Testis (tissue), 2 donors: ENCODE results near the gene FRYL.

ENCODE experiments used
- POLR2A ChIP-seq: fragments of 450-650 bp; IDR thresholded peaks from one replicate; pipeline ENCODE4 v1.6.1; 2017; ENCODE audit warnings: antibody characterized with exemption, mild to moderate bottlenecking, moderate library complexity
- TF ChIP-seq, protein P1 (sequence below), 3 experiments: fragments of 450-650 bp in 2 of 3; fragments of 200-600 bp in 1 of 3; sonication (generic) in 1 of 3; IDR thresholded peaks; one replicate each; pipeline ENCODE4 v1.5.1; 2016 to 2019; ENCODE audit warnings: antibody characterized with exemption in 3 of 3, mild to moderate bottlenecking in 2 of 3, moderate library complexity in 1 of 3

DNA sequence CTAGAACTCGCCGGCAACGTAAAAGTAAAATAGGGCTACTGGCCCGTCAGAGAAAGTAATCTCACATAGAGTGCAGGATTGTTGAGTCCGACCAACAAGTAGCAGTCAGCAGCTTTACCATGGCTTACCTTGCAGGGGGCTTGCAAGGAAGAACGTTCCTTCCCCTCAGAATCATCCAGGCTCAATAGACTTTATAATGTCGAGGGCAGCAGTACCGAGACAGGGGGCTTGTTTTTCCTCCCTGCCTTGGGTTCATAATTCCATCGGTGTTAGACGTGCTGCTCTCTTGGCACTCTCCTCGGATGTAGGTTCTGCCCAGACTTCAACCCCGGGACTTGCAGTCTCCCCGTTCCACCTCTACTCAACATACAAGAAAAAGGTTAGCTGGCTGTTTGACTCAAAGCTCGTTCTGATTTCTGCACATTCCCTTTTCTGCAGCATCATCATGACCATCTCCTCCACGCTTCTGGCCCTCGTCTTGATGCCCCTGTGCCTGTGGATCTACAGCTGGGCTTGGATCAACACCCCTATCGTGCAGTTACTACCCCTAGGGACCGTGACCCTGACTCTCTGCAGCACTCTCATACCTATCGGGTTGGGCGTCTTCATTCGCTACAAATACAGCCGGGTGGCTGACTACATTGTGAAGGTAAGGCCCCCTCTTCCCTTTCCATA lies 295.4 kb downstream of the FRYL start:
- TF ChIP-seq, protein P1, sequence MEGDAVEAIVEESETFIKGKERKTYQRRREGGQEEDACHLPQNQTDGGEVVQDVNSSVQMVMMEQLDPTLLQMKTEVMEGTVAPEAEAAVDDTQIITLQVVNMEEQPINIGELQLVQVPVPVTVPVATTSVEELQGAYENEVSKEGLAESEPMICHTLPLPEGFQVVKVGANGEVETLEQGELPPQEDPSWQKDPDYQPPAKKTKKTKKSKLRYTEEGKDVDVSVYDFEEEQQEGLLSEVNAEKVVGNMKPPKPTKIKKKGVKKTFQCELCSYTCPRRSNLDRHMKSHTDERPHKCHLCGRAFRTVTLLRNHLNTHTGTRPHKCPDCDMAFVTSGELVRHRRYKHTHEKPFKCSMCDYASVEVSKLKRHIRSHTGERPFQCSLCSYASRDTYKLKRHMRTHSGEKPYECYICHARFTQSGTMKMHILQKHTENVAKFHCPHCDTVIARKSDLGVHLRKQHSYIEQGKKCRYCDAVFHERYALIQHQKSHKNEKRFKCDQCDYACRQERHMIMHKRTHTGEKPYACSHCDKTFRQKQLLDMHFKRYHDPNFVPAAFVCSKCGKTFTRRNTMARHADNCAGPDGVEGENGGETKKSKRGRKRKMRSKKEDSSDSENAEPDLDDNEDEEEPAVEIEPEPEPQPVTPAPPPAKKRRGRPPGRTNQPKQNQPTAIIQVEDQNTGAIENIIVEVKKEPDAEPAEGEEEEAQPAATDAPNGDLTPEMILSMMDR (IDR thresholded peaks at IDR 0.05) = no peak
- no peak for TF ChIP-seq POLR2A
